ENCODE measurements around the gene CDH19.

Gene CDH19

GRCh38 chr18:66511792-66512191 is 92.1 kb downstream of the CDH19 start:
- Histone ChIP-seq H3K9me3 (ENCODE audit: control insufficient read depth, insufficient read depth, low read depth, low read length) (no peaks in the 10 kb centered on the region), H3K4me3 (ENCODE audit: low read depth, low read length) (no peak overlapping the region), H3K4me1 (ENCODE audit: control insufficient read depth, insufficient read depth, low read length) (no peaks in the 10 kb centered on the region), H3K36me3 (ENCODE audit: control insufficient read depth in 2 of 2, insufficient read depth in 1 of 2, low read length in 2 of 2) (no peaks in the 10 kb centered on the region), H3K27ac (ENCODE audit: extremely low read depth, low read depth, low read length) (no peak overlapping the region)
- ChIA-PET CTCF (no interaction called here), POLR2A (no interaction called here)
- TF ChIP-seq ZNF335 (tag by site-specific recombination; conservative IDR thresholded peaks at IDR 0.05) (no peak), ZEB2 (tag by site-specific recombination; IDR thresholded peaks at IDR 0.05) (no peak), ZIC2 (tag by site-specific recombination; IDR thresholded peaks at IDR 0.05) (no peak), KLF10 (tag by site-specific recombination; IDR thresholded peaks at IDR 0.05) (no peak), ZNF558 (tag by site-specific recombination; IDR thresholded peaks at IDR 0.05) (no peak), OVOL3 (tag by site-specific recombination; IDR thresholded peaks at IDR 0.05) (no peak), INSM2 (tag by site-specific recombination; IDR thresholded peaks at IDR 0.05) (no peak), BCL11B (tag by site-specific recombination; IDR thresholded peaks at IDR 0.05; ENCODE audit: low read depth) (no peak)

- no peaks in the 10 kb centered on the region for H3K4me1 ChIP-seq (ENCODE audit: control insufficient read depth, insufficient read depth, low read length)
- H3K36me3 ChIP-seq (ENCODE audit: control insufficient read depth in 2 of 2, insufficient read depth in 1 of 2, low read length in 2 of 2) = no peaks in the 10 kb centered on the region
- H3K27ac ChIP-seq (ENCODE audit: extremely low read depth, low read depth, low read length) = no peak overlapping the region
- H3K4me3 ChIP-seq (ENCODE audit: low read depth, low read length) = no peak overlapping the region
- TF ChIP-seq ZNF211 (tag by site-specific recombination; IDR thresholded peaks at IDR 0.05; ENCODE audit: low read depth) = no peak
- TF ChIP-seq ZNF324 (tag by site-specific recombination; IDR thresholded peaks at IDR 0.05) = no peak
- no peak for TF ChIP-seq ZNF600 (tag by site-specific recombination; IDR thresholded peaks at IDR 0.05)
- TF ChIP-seq ZNF701 (tag by site-specific recombination; IDR thresholded peaks at IDR 0.05) = no peak
- TF ChIP-seq ZNF202 (tag by site-specific recombination; IDR thresholded peaks at IDR 0.05; ENCODE audit: borderline replicate concordance) = no peak
- TF ChIP-seq ZNF677 (tag by site-specific recombination; IDR thresholded peaks at IDR 0.05) = no peak
- TF ChIP-seq ZNF785 (tag by site-specific recombination; IDR thresholded peaks at IDR 0.05) = no peak
- no peak for TF ChIP-seq ZSCAN5A (tag by site-specific recombination; IDR thresholded peaks at IDR 0.05)
- TF ChIP-seq ZNF610 (tag by site-specific recombination; IDR thresholded peaks at IDR 0.05; ENCODE audit: borderline replicate concordance) = no peak
- TF ChIP-seq YY1 (tag by site-specific recombination; IDR thresholded peaks at IDR 0.05) = no peak
- TF ChIP-seq ZNF692 (tag by site-specific recombination; IDR thresholded peaks at IDR 0.05) = no peak
- no peak for TF ChIP-seq ZNF510 (tag by site-specific recombination; IDR thresholded peaks at IDR 0.05; ENCODE audit: insufficient replicate concordance)
- no peak for TF ChIP-seq KLF8 (tag by site-specific recombination; IDR thresholded peaks at IDR 0.05)
- ChIA-PET CTCF (no interaction called here), POLR2A (no interaction called here)
- H3K9me3 ChIP-seq (ENCODE audit: control insufficient read depth, insufficient read depth, low read depth, low read length) = no peaks in the 10 kb centered on the region
Measured at GRCh38 chr18:66511289-66511688, 92.6 kb downstream of the CDH19 start.

Data from HEK293 (cell line).